GM21526 (cell line): ENCODE measurements around the gene TNFRSF4.

Experiments
- ATAC-seq: cut with Tn5 transposase; IDR thresholded peaks from one replicate; pipeline ENCODE4 v1.9.1; 2021; ENCODE audit warnings: moderate library complexity; ENCODE audit not compliant: unreplicated experiment, low FRiP score

The TNFRSF4 gene

GRCh38 chr1:1220197-1220596 is 6.2 kb upstream of the TNFRSF4 start:
- no peak for ATAC-seq

GRCh38 chr1:1219341-1219740 is 5.4 kb upstream of the TNFRSF4 start:
- no peak for ATAC-seq

GRCh38 chr1:1218524-1219200 is 4.7 kb upstream of the TNFRSF4 start:
- no peak for ATAC-seq

GRCh38 chr1:1217621-1218523 is 3.9 kb upstream of the TNFRSF4 start:
- ATAC-seq = no peak

- ATAC-seq = no peak
These were observed 3.0 kb upstream of the TNFRSF4 start for GRCh38 chr1:1216770-1217620.

- ATAC-seq = no peak
These were observed 2.1 kb upstream of the TNFRSF4 start for GRCh38 chr1:1215881-1216605.

GRCh38 chr1:1215080-1215676 is 1.2 kb upstream of the TNFRSF4 start:
- ATAC-seq = no peak

- ATAC-seq = no peak
These were observed 1.1 kb downstream of the TNFRSF4 start for GRCh38 chr1:1212780-1213344.

- ATAC-seq = no peak
These were observed 2.2 kb downstream of the TNFRSF4 start for GRCh38 chr1:1211541-1212441.

GRCh38 chr1:1210726-1211540 is 3.0 kb downstream of the TNFRSF4 start:
- ATAC-seq = no peak

GRCh38 chr1:1208713-1209433 is 5.1 kb downstream of the TNFRSF4 start:
- no peak for ATAC-seq

GRCh38 chr1:1207571-1207892 is 6.4 kb downstream of the TNFRSF4 start:
- no peak for ATAC-seq

GRCh38 chr1:1206966-1207531 is 6.9 kb downstream of the TNFRSF4 start:
- ATAC-seq = no peak

GRCh38 chr1:1206376-1206965 is 7.5 kb downstream of the TNFRSF4 start, which contains the start of gene TNFRSF18:
Gene TNFRSF18, minus strand, starts transcription at chr1:1206592. Its CDS starts 21 bp downstream, at chr1:1206571.
- no peak for ATAC-seq

GRCh38 chr1:1205769-1206375 is 8.1 kb downstream of the TNFRSF4 start:
- no peak for ATAC-seq
